Heart right ventricle (tissue), 16 donors: ENCODE results near the gene SDK2. TPM values are rescaled to one million over a fixed set of nuclear protein-coding genes. Genes with fewer than 3 reads are reported as not detected.

Experiments
- ATAC-seq, 8 donors: fragments of 200-7000 bp; cut with Tn5 transposase; one replicate each; pipeline ENCODE4 v1.9.1; 2020; ENCODE audit warnings: mild to moderate bottlenecking in 8 of 8, moderate library complexity in 8 of 8, moderate number of reproducible peaks in 1 of 8
- DNase-seq, 2 donors: peaks; one replicate each; pipeline ENCODE4 v3.0.0-alpha.2; 2020
- H3K27ac ChIP-seq, 10 donors: fragments of 200-600 bp; sonication (generic) in 2 of 10; one replicate each; pipeline versions ENCODE4 v1.5.0 to v1.8.0; 2020 to 2022; ENCODE audit warnings: mild to moderate bottlenecking in 3 of 10
- H3K27me3 ChIP-seq, 7 donors: fragments of 200-600 bp; one replicate each; pipeline ENCODE4 v1.8.0; 2021 to 2022; ENCODE audit warnings: mild to moderate bottlenecking in 2 of 7
- H3K36me3 ChIP-seq, 9 donors: fragments of 200-600 bp; sonication (generic) in 1 of 9; one replicate each; pipeline versions ENCODE4 v1.5.0 to v1.8.0; 2020 to 2022; ENCODE audit warnings: mild to moderate bottlenecking in 2 of 9
- H3K4me1 ChIP-seq, 9 donors: fragments of 200-600 bp; sonication (generic) in 1 of 9; one replicate each; pipeline versions ENCODE4 v1.5.0 to v1.8.0; 2020 to 2022; ENCODE audit warnings: mild to moderate bottlenecking in 4 of 9
- H3K4me3 ChIP-seq, 10 donors: fragments of 200-600 bp; sonication (generic) in 2 of 10; one replicate each; pipeline versions ENCODE4 v1.5.0 to v1.8.0; 2020 to 2022; ENCODE audit warnings: mild to moderate bottlenecking in 7 of 10, moderate library complexity in 2 of 10
- H3K9me3 ChIP-seq, 11 donors: fragments of 200-600 bp in 10 of 11; sonication (generic) in 2 of 11; one replicate each; pipeline versions ENCODE4 v1.5.0 to v1.8.0; 2013 to 2022; ENCODE audit warnings: mild to moderate bottlenecking in 2 of 11, control low read depth in 1 of 11, moderate library complexity in 1 of 11
- WGBS, 2 donors: extraction: QIAGEN DNeasy Blood & Tissue Kit; methylation state at CpG; one replicate each; pipeline ENCODE4 v1.1.7; 2013; ENCODE audit warnings: inconsistent platforms in 1 of 2; 5-methylcytosine and 5-hydroxymethylcytosine counted together
- intact Hi-C, 10 donors: fragments of 100-400 bp; cut with DNase I; formaldehyde crosslinking; loops; one replicate each; pipeline versions ENCODE4 v1.11.1 to v1.14.2; 2022
- polyA plus RNA-seq, 2 donors: library from polyadenylated mRNA; stranded (reverse); fragments of 200-250 nt; gene quantifications; one replicate each; pipeline ENCODE4 v1.2.3, GENCODE V29; 2013
- total RNA-seq, 10 donors: library from RNA; stranded (reverse); fragmentation: NEBNext Ultra II Directional in 3 of 10; extraction: Animal tissue kit (Norgen Biotek cat#: 25700) in 3 of 10; gene quantifications; one replicate each; pipeline versions ENCODE4 v1.2.1 to v1.2.4, GENCODE V29; 2021 to 2023
- TF ChIP-seq, protein P1 (sequence below), 9 donors: fragments of 200-600 bp; sonication (generic) in 2 of 9; IDR thresholded peaks; one replicate each; pipeline versions ENCODE4 v1.5.0 to v1.8.0; 2021 to 2022; ENCODE audit warnings: antibody characterized with exemption in 9 of 9, mild to moderate bottlenecking in 5 of 9, moderate library complexity in 1 of 9
- donor health status: Arrhythmogenic right ventricular cardiomyopathy.
- donor health status: ischemic (EF 13 %, LVEDD 7.1; RV severe dilation, severe dysfunction).
- donor health status: healthy with polysubstance abuse.
- donor health status: DM: no; HTN: yes; CAD: no.
- donor health status: DM: no; HTN: no; CAD: no.
- donor health status: ischemic (EF 25% LVEDD 6.9; RV normal size, moderate dysfunction).
- donor health status: ischemic (EF 25% LVEDD 5.7; RV mildly dilated, moderate dysfunction).
- donor health status: healthy.
- donor health status: DM: yes; HTN: yes; CAD: no.
- donor health status: Ischemic cardiomyopathy.
- donor health status: ischemic (EF 35%, LVEDD 5.7; RV mildly dilated, moderate dysfunction).
- donor health status: nonischemic (EF 11% LVEDD 7.7; RV severe dilation, severe dysfunction).
- donor health status: DM: yes; HTN: yes; CAD: no.
- donor health status: PGD.
- donor health status: ischemic (EF 29% LVEDD 5.4; RV normal size, mild dysfunction).
- donor health status: nonischemic (EF 23%, LVEDD 6.1; RV moderate dilation, normal function).

The SDK2 gene
- total and polyA plus RNA-seq, 12 donors, result 0.44 to 4.2 (median 1.9) TPM

DNA sequence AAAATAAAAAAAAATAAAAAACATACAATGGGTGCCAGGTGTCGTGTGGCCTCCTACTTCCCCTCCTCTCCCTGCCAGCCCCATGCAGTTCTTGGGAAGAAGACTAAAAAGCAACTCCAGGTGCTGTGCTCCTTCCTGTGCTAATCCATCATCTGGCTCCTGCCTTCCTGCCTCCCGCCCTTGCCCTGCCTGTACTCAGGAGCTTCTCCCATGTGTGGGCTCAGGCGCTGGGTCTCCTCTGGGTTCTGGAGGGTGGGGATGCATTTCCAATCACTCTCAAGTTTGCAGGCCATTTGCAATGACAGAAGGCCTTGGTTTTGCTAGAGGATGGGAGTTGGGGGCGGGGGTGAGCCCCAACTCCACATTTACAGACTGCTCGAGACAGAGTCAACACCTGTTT is 122.9 kb downstream of the SDK2 start:
- ATAC-seq (no peak), DNase-seq (no peak)
- Histone ChIP-seq H3K9me3 (no peaks in the 10 kb centered on the region), H3K27ac (no peak overlapping the region), H3K27me3 (no peaks in the 10 kb centered on the region), H3K36me3 (no peaks in the 10 kb centered on the region), H3K4me1 (no peaks in the 10 kb centered on the region), H3K4me3 (no peak overlapping the region)
- TF ChIP-seq, protein P1, sequence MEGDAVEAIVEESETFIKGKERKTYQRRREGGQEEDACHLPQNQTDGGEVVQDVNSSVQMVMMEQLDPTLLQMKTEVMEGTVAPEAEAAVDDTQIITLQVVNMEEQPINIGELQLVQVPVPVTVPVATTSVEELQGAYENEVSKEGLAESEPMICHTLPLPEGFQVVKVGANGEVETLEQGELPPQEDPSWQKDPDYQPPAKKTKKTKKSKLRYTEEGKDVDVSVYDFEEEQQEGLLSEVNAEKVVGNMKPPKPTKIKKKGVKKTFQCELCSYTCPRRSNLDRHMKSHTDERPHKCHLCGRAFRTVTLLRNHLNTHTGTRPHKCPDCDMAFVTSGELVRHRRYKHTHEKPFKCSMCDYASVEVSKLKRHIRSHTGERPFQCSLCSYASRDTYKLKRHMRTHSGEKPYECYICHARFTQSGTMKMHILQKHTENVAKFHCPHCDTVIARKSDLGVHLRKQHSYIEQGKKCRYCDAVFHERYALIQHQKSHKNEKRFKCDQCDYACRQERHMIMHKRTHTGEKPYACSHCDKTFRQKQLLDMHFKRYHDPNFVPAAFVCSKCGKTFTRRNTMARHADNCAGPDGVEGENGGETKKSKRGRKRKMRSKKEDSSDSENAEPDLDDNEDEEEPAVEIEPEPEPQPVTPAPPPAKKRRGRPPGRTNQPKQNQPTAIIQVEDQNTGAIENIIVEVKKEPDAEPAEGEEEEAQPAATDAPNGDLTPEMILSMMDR (IDR thresholded peaks at IDR 0.05), result no peak
- intact Hi-C loops, result no loop called here
- WGBS, 2 donors, result 85 to 94% methylated on average over 5 of the region's 5 CpGs

DNA sequence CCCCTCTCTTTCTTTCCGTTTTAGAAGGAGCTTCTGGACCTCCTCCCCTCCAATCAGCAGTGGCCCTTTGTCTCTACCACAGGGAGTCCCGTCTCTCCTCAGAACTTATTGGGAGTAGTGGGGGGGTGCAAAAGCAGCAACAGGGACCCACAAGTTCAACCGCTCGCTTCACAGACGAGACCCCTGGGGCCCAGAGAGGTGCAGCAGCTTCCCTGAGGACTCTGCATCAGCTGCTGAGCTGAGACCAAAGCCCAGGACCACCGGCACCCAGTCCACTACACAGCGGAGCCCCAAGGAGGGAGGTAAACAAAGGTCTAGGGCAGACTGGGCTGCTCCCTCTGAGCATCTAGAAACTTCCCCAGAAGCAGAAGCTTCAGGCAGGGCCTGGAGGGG is 123.9 kb downstream of the SDK2 start:
- DNase-seq (no peak), ATAC-seq (no peak)
- WGBS, 2 donors, result 83 to 86% methylated on average over 7 of the region's 7 CpGs
- no peak overlapping the region for H3K4me3 ChIP-seq
- no peaks in the 10 kb centered on the region for H3K27me3 ChIP-seq
- TF ChIP-seq, protein P1 (IDR thresholded peaks at IDR 0.05), result no peak
- no peak overlapping the region for H3K27ac ChIP-seq
- no peaks in the 10 kb centered on the region for H3K36me3 ChIP-seq
- H3K9me3 ChIP-seq, result no peaks in the 10 kb centered on the region
- intact Hi-C loops, result no loop called here
- no peaks in the 10 kb centered on the region for H3K4me1 ChIP-seq

DNA sequence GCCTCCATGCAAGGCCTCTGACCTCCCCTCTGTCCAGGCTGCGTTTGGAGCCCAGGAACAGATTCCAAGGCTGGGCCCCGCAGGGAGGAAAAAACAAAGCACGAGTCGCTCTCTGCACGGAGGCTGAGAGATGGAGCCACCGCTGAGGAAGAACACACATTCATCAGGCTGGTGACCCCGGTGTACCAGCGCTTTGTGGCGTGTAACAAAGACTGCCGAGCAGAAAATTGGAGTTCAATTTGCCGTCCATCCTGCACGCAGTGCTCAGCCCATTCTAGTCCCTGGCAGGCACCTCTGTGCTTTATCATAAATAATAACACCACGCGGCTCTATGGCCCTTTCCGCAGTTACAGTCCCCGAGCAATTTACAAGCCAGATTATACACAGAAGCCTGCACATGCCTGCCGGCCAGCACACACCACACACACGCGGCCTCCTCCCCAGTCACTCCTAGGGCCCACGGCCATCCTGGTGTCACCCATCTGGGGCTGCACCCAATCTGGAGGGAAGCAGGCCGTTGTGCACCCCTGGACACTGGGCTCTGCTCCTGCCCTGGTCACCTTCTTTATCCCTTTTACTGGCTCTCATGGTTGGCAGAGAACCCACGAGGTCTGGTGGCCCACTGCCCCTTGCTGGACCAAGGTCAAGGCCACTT is 124.4 kb downstream of the SDK2 start:
- Histone ChIP-seq H3K36me3 (no peaks in the 10 kb centered on the region), H3K9me3 (no peaks in the 10 kb centered on the region), H3K4me3 (no peak overlapping the region), H3K4me1 (no peaks in the 10 kb centered on the region), H3K27ac (no peak overlapping the region), H3K27me3 (no peaks in the 10 kb centered on the region)
- DNase-seq (no peak), ATAC-seq (no peak)
- intact Hi-C loops, result loop anchor here in 1 of 10 donors (5.0 kb wide), 1 partner anchor 53 kb away; no protein-coding TSS in a partner anchor
- TF ChIP-seq, protein P1 (IDR thresholded peaks at IDR 0.05), result no peak
- 82 to 86% methylated on average over 22 of the region's 22 CpGs for WGBS, 2 donors

DNA sequence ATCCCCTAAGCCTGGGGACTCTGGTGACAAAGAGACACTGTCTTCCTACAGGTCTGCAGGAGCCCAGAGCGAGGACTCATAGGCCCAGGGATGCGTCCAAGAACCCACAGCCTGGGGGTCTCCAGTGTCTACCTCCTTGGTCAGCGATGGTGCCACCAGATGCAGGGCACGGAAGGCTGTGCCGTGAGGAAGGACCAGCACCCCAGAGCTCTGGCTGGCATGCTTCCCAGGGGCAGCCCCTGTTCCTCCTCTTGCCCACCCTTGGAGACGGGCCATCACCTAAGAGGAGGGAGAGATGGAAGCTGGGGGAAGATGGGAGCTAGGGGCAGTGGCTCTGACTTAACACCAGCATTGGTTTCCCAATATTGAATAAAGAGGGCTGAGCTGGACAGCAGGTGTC is 125.2 kb downstream of the SDK2 start:
- TF ChIP-seq, protein P1 (IDR thresholded peaks at IDR 0.05), result no peak
- 96 to 100% methylated on average over 6 of the region's 6 CpGs for WGBS, 2 donors
- Histone ChIP-seq H3K4me3 (no peak overlapping the region), H3K27me3 (no peaks in the 10 kb centered on the region), H3K9me3 (no peaks in the 10 kb centered on the region), H3K36me3 (no peaks in the 10 kb centered on the region), H3K27ac (no peak overlapping the region), H3K4me1 (no peaks in the 10 kb centered on the region)
- DNase-seq, result no peak
- ATAC-seq, result no peak
- intact Hi-C loops, result loop anchor here in 1 of 10 donors (5.0 kb wide), 1 partner anchor 52 kb away; no protein-coding TSS in a partner anchor
